ENCODE measurements around the gene C14orf39.

The C14orf39 gene

GRCh38 chr14:60396718-60397343 is 89.0 kb downstream of the C14orf39 start:
- no peak overlapping the region for H3K27ac ChIP-seq
- TF ChIP-seq CTCF (conservative IDR thresholded peaks at IDR 0.05) = no peak

All from VCaP (cell line).